Activated CD8-positive, alpha-beta memory T cell treated with anti-CD3 and anti-CD28 coated beads, Interleukin-2, amount 50 U/mL, for 1 hour (primary cell): ENCODE results near the gene SMAD5.

Source experiments
- DNase-seq: peaks from one replicate; pipeline ENCODE4 v3.0.0-alpha.2; 2020; ENCODE audit errors: extremely low read depth

Gene SMAD5

GRCh38 chr5:136132557-136133221 lies at the start of gene SMAD5:
Gene SMAD5, plus strand, starts transcription at chr5:136132845. Its CDS starts 20,916 bp downstream, at chr5:136153761.
- peak; percentile 32 for DNase-seq

DNA sequence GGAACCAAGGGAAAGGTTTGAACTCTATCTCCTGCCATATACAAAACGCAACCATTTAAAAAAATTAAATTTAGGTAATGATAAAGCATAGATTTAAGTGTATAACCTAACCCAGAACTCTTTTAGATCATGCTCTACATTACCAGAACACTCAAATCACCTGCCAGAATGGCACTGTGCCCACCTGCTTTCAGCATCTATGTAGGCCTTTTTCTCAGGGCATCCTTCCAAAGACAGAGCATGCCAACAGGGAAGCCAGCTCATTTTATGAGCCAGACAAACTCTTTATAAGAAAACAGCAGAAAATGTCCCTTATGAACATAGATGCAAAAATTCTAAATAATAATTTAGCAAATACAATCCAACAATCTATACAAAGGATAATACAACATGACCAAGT lies 47.9 kb upstream of the SMAD5 start:
- no peak for DNase-seq

DNA sequence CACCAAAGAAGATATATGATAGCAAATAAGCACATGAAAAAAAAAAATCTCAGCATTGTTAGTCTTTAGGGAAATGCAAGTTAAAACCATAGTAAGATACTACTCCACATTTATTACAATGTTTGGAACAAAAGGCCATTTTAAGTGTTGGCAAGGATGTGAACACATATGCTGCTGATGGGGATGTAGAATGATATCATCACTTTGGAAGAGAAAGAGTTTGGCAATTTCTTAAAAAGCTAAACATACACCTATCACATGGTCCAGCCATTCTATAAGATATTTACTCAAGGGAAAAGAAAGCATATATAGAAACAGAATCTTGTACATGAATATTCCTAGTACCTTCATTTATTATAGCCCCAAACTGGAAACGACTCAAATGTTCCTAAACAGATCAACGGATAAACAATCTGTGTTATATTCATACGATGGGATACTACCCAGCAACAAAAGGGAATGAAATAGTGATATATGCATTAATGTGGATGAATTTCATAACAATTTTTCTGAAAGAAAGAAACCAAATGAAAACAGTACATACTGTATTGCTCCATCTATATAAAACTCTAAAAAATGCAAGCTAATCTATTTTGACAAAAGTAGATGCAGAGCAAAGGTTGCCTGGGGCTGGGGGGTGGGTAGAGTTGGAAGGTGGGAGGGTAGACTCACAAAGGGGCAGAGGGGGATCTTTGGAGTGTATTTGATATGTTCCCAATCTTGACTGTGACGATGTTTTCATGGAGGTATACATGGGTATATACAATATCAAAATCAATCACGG lies 45.7 kb upstream of the SMAD5 start:
- DNase-seq = no peak

GRCh38 chr5:136087961-136088871 lies 44.4 kb upstream of the SMAD5 start:
- no peak for DNase-seq

GRCh38 chr5:136089791-136090190 lies 42.9 kb upstream of the SMAD5 start:
- DNase-seq = no peak

DNA sequence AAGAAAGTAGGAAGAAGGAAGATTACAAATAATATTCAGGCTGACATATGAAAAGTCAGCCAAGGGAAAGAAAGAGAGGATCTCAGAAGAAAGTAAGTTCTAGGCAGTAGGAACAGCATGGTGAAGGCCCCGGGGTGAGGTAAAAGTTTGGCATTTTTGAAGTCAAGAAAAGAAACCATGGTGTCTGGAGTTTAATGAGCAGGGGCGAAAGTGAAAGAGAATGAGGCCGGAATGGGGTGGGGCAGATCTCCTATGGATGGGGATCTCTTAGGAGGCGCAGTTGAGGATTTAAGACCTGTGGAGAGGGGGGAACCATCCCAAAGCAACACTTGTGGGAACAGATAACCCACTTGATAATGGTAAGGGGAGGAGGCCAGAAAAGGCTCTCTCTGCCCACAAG lies 42.3 kb upstream of the SMAD5 start:
- DNase-seq = no peak

- DNase-seq = no peak
Measured at GRCh38 chr5:136094189-136094912, 38.3 kb upstream of the SMAD5 start.

- no peak for DNase-seq
Measured at GRCh38 chr5:136094913-136095641, 37.6 kb upstream of the SMAD5 start.

- no peak for DNase-seq
Measured at GRCh38 chr5:136098176-136098575, 34.5 kb upstream of the SMAD5 start.

DNA sequence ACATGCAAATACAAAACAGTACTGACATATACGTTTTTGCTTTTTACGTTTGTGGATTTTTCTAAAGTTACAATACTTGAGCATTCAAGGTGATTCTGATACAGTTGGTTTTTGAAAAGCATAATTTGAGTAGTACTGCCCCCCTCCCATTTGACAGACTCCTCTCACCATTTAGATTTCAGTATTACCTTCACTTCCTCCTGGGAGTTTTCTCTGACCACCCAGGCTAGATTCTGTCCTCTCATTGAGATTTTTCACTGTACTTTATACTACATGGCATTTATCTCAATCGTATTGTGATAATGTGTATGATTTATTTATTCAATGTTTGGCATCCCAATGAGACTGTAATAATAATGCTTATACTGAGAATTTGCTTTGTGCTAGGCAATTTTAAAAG lies 32.8 kb upstream of the SMAD5 start:
- DNase-seq = no peak

DNA sequence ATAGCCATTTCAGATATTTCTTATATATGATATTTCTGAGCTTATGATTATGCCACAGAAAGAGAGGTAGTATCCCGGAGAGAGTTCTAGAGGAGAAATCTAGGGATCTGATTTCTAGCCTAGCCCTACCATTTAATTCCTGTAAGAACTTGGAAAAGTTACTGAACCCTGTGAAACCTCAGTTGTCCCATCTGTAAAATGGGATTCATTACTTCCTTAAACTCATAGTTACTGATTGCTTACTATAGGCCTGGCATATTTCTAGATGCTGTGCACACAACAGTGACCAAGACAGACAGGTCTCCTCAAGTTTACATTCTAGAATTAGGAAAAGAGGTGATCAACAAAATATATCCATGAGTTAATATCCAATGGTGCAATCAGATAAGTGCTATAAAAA lies 30.8 kb upstream of the SMAD5 start:
- DNase-seq = no peak

DNA sequence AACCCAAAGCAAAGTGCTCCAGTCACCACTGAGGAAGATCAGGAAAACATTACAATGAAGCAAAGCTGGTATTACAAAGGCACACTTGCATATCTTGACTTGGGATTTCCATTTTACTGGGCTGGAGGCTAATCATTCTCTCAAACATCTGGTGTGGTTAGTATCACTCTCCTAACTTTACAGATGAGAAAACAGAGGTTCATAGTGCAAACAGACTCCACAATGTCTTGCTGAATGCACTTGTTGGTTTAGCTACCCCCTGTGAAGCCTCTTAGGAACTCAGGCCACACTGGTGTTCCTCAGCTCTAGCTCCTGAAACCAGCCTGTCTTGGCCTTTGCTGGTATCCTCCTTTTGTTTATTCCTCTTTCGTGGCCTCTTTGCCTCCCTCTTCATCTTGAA lies 29.5 kb upstream of the SMAD5 start:
- no peak for DNase-seq

- no peak for DNase-seq
Measured at GRCh38 chr5:136104306-136104965, 28.2 kb upstream of the SMAD5 start.

GRCh38 chr5:136106351-136107031 lies 26.2 kb upstream of the SMAD5 start:
- DNase-seq = no peak

DNA sequence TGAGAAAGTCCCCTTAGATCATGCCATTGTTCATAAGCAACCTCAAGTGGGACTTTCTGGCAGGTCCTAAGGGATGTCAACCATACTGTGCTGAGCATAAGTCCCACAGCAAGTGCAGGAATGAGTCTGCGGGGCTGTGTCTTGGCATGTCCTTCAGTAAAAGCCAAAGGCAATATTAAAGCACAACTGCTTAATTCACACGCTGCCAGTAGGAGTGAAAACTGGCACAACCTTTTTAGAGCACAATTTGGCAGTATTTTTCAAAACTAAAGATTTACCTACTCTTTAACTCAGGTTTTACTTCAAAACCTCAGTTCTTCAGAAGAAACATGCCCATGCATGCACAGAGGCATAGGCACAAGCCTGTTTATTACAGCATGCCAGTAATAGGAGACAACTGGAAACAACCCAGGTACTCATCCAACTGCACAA lies 24.4 kb upstream of the SMAD5 start:
- no peak for DNase-seq

- no peak for DNase-seq
Measured at GRCh38 chr5:136108766-136109165, 23.9 kb upstream of the SMAD5 start.

DNA sequence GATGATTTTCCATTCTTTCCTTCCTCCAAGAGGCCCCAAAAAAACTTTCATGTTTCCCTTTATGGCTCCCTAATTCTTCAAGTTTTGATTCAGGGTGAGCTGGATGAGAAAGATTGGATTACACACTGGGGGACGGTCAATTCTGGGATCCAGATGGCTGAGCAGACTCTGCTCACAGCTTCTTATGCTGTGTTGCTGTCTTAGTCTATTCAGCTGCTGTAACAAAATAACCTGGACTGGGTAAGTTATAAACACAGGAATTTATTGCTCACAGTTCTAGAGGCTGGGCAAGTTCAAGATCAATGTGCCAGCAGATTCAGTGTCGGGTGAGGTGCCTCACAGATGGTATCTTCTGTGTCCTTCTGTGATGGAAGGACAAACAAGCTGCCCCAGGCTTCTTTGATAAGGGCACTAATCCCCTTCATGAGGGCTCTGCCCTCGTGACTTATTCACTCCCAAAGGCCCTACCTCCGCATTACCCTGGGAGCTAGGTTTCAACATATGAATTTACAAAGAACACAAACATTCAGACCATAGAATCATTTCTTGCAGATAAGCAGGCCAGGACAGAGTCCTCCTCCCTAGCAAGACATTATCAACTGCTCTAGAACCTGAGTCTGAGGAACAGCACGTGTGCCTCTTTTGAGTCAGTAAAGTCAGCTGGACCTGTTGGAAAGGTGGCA lies 23.1 kb upstream of the SMAD5 start:
- no peak for DNase-seq

GRCh38 chr5:136113606-136114005 lies 19.0 kb upstream of the SMAD5 start:
- no peak for DNase-seq

- no peak for DNase-seq
Measured at GRCh38 chr5:136114414-136115125, 18.1 kb upstream of the SMAD5 start.
